SK-N-SH (cell line): ENCODE measurements around the gene DHX35.

Source experiments
- EZH2phosphoT487 ChIP-seq: fragments of 200-600 bp; sonication (generic); IDR thresholded peaks from 2 replicates; pipeline ENCODE4 v1.6.1; 2017; ENCODE audit warnings: low read depth, mixed run types, mild to moderate bottlenecking, antibody characterized with exemption, moderate library complexity, borderline replicate concordance
- MXI1 ChIP-seq: IDR thresholded peaks from 2 replicates; pipeline ENCODE4 v1.6.1; 2012; ENCODE audit warnings: mild to moderate bottlenecking, low read depth, low read length, improper control_type of control experiment
- TAF1 ChIP-seq: IDR thresholded peaks from 2 replicates; pipeline ENCODE4 v1.6.1; 2012; ENCODE audit warnings: low read depth, mild to moderate bottlenecking, low read length, moderate library complexity, borderline replicate concordance
- USF1 ChIP-seq: IDR thresholded peaks from 2 replicates; pipeline ENCODE4 v1.4.0; 2012; ENCODE audit warnings: low read depth, borderline replicate concordance

- TF ChIP-seq MXI1, result no peak
- no peak for TF ChIP-seq USF1
- no peak for TF ChIP-seq EZH2phosphoT487
- no peak for TF ChIP-seq TAF1
These were observed 13.5 kb downstream of the DHX35 start for GRCh38 chr20:38975539-38976120.
